Uterus (tissue), 4 donors: ENCODE measurements around the gene PEX5L. TPM values are rescaled to one million over a fixed set of nuclear protein-coding genes. Genes with fewer than 3 reads are reported as not detected.

Source experiments
- DNase-seq, 2 donors: peaks; one replicate each; pipeline ENCODE4 v3.0.0-alpha.2; 2019 to 2020
- H3K27ac ChIP-seq, 2 donors: fragments of 200-600 bp; sonication (generic); 1 replicate in 1 of 2; 2 replicates in 1 of 2; pipeline ENCODE4 v1.5.1; 2016 to 2018
- H3K27me3 ChIP-seq, 2 donors: fragments of 200-600 bp; sonication (generic); one replicate each; pipeline ENCODE4 v1.5.1; 2018 to 2019; ENCODE audit warnings: control low read depth in 1 of 2
- H3K36me3 ChIP-seq, 2 donors: fragments of 200-600 bp; sonication (generic); one replicate each; pipeline ENCODE4 v1.5.1; 2019; ENCODE audit warnings: control low read depth in 1 of 2
- H3K4me1 ChIP-seq, 2 donors: fragments of 200-600 bp; sonication (generic); one replicate each; pipeline ENCODE4 v1.5.1; 2018 to 2019; ENCODE audit warnings: control low read depth in 1 of 2
- H3K4me3 ChIP-seq, 2 donors: fragments of 200-600 bp; sonication (generic); 1 replicate in 1 of 2; 2 replicates in 1 of 2; pipeline ENCODE4 v1.5.1; 2018 to 2019; ENCODE audit warnings: mild to moderate bottlenecking in 1 of 2
- H3K9me3 ChIP-seq, 2 donors: fragments of 200-600 bp; sonication (generic); one replicate each; pipeline ENCODE4 v1.5.1; 2019; ENCODE audit warnings: control low read depth in 1 of 2
- POLR2A ChIP-seq, 2 donors: fragments of 450-650 bp; IDR thresholded peaks; one replicate each; pipeline ENCODE4 v1.6.1; 2016; ENCODE audit warnings: antibody characterized with exemption in 2 of 2, mild to moderate bottlenecking in 1 of 2, moderate library complexity in 1 of 2
- intact Hi-C: fragments of 100-400 bp; cut with DNase I; formaldehyde crosslinking; loops from one replicate; pipeline ENCODE4 v1.15.1; 2023; ENCODE audit warnings: low total_unique reads
- total RNA-seq, 4 donors: library from RNA; depleted of rRNA in 3 of 4; stranded (reverse); fragments of >200 nt in 3 of 4; gene quantifications; one replicate each; pipeline versions ENCODE4 v1.1.0 to v1.2.4, GENCODE V29; 2014 to 2023
- TF ChIP-seq, protein P1 (sequence below), 4 experiments: fragments of 200-600 bp in 2 of 4; fragments of 450-650 bp in 2 of 4; sonication (generic) in 2 of 4; IDR thresholded peaks; one replicate each; pipeline ENCODE4 v1.5.1; 2016 to 2019; ENCODE audit warnings: antibody characterized with exemption in 4 of 4, mild to moderate bottlenecking in 2 of 4, moderate library complexity in 1 of 4
- donor health status: DM: yes; HTN: yes; CAD: no.

The PEX5L gene
- total RNA-seq, 4 donors from 2014 or later, result 0.07 to 0.34 TPM; not detected in 2

GRCh38 chr3:180070925-180071324, 34.2 kb upstream of the PEX5L start:
- no peak overlapping the region for H3K27ac ChIP-seq
- H3K36me3 ChIP-seq, result no peaks in the 10 kb centered on the region
- no peaks in the 10 kb centered on the region for H3K27me3 ChIP-seq
- TF ChIP-seq POLR2A (IDR thresholded peaks at IDR 0.05), result no peak
- TF ChIP-seq, protein P1, sequence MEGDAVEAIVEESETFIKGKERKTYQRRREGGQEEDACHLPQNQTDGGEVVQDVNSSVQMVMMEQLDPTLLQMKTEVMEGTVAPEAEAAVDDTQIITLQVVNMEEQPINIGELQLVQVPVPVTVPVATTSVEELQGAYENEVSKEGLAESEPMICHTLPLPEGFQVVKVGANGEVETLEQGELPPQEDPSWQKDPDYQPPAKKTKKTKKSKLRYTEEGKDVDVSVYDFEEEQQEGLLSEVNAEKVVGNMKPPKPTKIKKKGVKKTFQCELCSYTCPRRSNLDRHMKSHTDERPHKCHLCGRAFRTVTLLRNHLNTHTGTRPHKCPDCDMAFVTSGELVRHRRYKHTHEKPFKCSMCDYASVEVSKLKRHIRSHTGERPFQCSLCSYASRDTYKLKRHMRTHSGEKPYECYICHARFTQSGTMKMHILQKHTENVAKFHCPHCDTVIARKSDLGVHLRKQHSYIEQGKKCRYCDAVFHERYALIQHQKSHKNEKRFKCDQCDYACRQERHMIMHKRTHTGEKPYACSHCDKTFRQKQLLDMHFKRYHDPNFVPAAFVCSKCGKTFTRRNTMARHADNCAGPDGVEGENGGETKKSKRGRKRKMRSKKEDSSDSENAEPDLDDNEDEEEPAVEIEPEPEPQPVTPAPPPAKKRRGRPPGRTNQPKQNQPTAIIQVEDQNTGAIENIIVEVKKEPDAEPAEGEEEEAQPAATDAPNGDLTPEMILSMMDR (IDR thresholded peaks at IDR 0.05), result no peak
- no peak overlapping the region for H3K4me3 ChIP-seq
- no peaks in the 10 kb centered on the region for H3K4me1 ChIP-seq
- H3K9me3 ChIP-seq, result no peaks in the 10 kb centered on the region
- no peak for DNase-seq
- intact Hi-C loops, result no loop called here

- H3K27me3 ChIP-seq, result no peaks in the 10 kb centered on the region
- no peak overlapping the region for H3K27ac ChIP-seq
- TF ChIP-seq, protein P1 (IDR thresholded peaks at IDR 0.05), result no peak
- TF ChIP-seq POLR2A (IDR thresholded peaks at IDR 0.05), result no peak
- DNase-seq, result no peak
- intact Hi-C loops, result no loop called here
- no peaks in the 10 kb centered on the region for H3K36me3 ChIP-seq
- no peak overlapping the region for H3K4me3 ChIP-seq
- H3K9me3 ChIP-seq, result no peaks in the 10 kb centered on the region
- H3K4me1 ChIP-seq, result no peaks in the 10 kb centered on the region
These were observed 31.3 kb upstream of the PEX5L start for GRCh38 chr3:180068023-180068422.

GRCh38 chr3:180066598-180066997, 29.9 kb upstream of the PEX5L start:
- no peak for DNase-seq
- Histone ChIP-seq H3K27me3 (no peaks in the 10 kb centered on the region), H3K4me1 (no peaks in the 10 kb centered on the region), H3K9me3 (no peaks in the 10 kb centered on the region), H3K36me3 (no peaks in the 10 kb centered on the region), H3K4me3 (no peak overlapping the region), H3K27ac (no peak overlapping the region)
- intact Hi-C loops, result no loop called here
- TF ChIP-seq, protein P1 (IDR thresholded peaks at IDR 0.05), result no peak
- no peak for TF ChIP-seq POLR2A (IDR thresholded peaks at IDR 0.05)

GRCh38 chr3:180063783-180064182, 27.0 kb upstream of the PEX5L start:
- H3K9me3 ChIP-seq, result no peaks in the 10 kb centered on the region
- H3K4me1 ChIP-seq, result no peaks in the 10 kb centered on the region
- H3K27me3 ChIP-seq, result no peaks in the 10 kb centered on the region
- no peak for DNase-seq
- no peak overlapping the region for H3K27ac ChIP-seq
- TF ChIP-seq, protein P1 (IDR thresholded peaks at IDR 0.05), result no peak
- no peak for TF ChIP-seq POLR2A (IDR thresholded peaks at IDR 0.05)
- H3K4me3 ChIP-seq, result no peak overlapping the region
- intact Hi-C loops, result no loop called here
- H3K36me3 ChIP-seq, result no peaks in the 10 kb centered on the region

GRCh38 chr3:180062771-180063170, 26.0 kb upstream of the PEX5L start:
- H3K36me3 ChIP-seq, result no peaks in the 10 kb centered on the region
- H3K4me3 ChIP-seq, result no peak overlapping the region
- TF ChIP-seq, protein P1 (IDR thresholded peaks at IDR 0.05), result no peak
- no peak for TF ChIP-seq POLR2A (IDR thresholded peaks at IDR 0.05)
- no peak overlapping the region for H3K27ac ChIP-seq
- no peaks in the 10 kb centered on the region for H3K4me1 ChIP-seq
- H3K27me3 ChIP-seq, result no peaks in the 10 kb centered on the region
- intact Hi-C loops, result no loop called here
- DNase-seq, result no peak
- no peaks in the 10 kb centered on the region for H3K9me3 ChIP-seq
